ENCODE data around the gene CD2.

Gene CD2

DNA sequence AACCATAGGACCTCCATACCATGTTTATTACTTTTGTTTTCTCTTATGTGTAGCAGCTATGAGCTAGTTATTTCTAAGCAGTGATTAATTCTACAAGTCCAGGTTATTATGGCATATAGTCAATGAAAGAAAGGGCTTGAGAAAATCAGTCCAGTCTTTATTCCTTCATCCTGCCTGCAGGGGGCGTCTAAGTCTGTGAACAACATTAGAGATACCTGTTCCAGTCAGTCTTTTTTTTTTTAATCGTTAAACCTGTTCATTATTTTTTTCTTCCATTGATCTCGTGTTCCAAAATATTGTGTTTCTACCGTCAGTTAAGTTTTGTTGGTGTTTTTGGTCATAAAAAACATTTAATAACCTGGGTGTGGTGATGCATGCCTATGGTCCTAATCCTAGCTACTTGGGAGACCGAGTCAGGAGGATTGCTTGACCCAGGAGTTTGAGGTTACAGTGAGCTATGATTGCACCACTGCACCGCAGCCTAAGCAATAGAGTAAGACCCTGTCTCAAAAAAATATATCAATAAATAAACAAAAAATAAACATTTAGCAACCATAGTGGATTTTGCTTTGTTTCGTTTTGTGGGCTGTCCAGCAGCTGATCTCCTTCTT, 29.4 kb upstream of the CD2 start:
- Histone ChIP-seq H3K79me1 (ENCODE audit: low read length) (no peaks in the 10 kb centered on the region), H3K4ac (ENCODE audit: low read depth, low read length) (no peak overlapping the region), H2BK120ac (ENCODE audit: low read depth, low read length) (no peak overlapping the region), H3K9ac (ENCODE audit: low read length) (no peak overlapping the region), H3K36me3 (ENCODE audit: control insufficient read depth, insufficient read depth, low read length) (no peaks in the 10 kb centered on the region), H2BK15ac (replicated peaks; ENCODE audit: low read depth) (no peak overlapping the region), H2AK5ac (ENCODE audit: low read length) (no peak overlapping the region), H3K4me3 (ENCODE audit: low read length) (no peak overlapping the region), H2BK5ac (ENCODE audit: low read length) (no peak overlapping the region), H4K5ac (ENCODE audit: low read length) (no peak overlapping the region), H3K23ac (ENCODE audit: low read length) (no peak overlapping the region), H3K56ac (ENCODE audit: low read length) (no peak overlapping the region), H3K4me1 (ENCODE audit: control insufficient read depth, low read depth, low read length) (no peaks in the 10 kb centered on the region), H4K8ac (ENCODE audit: low read depth, low read length) (no peak overlapping the region), H3K4me2 (ENCODE audit: low read length) (no peak overlapping the region), H3K27me3 (ENCODE audit: insufficient read depth, low read length, poor library complexity) (no peaks in the 10 kb centered on the region), H3K79me2 (ENCODE audit: control insufficient read depth, insufficient read depth, low read length) (no peaks in the 10 kb centered on the region), H3K27ac (ENCODE audit: low read depth, low read length) (no peak overlapping the region), H3K18ac (ENCODE audit: low read length) (no peak overlapping the region)
- WGBS (ENCODE audit: extremely low coverage, insufficient coverage, low lambda C conversion rate) = no CpG with 5 or more reads among the region's 7 CpGs
- peak; percentile 62 for DNase-seq

- H2AK5ac ChIP-seq (ENCODE audit: low read length) = no peak overlapping the region
- no peak overlapping the region for H2BK15ac ChIP-seq (replicated peaks; ENCODE audit: low read depth)
- no peaks in the 10 kb centered on the region for H3K27me3 ChIP-seq (ENCODE audit: insufficient read depth, low read length, poor library complexity)
- H3K4ac ChIP-seq (ENCODE audit: low read depth, low read length) = no peak overlapping the region
- H4K8ac ChIP-seq (ENCODE audit: low read depth, low read length) = no peak overlapping the region
- H3K18ac ChIP-seq (ENCODE audit: low read length) = no peak overlapping the region
- H2BK120ac ChIP-seq (ENCODE audit: low read depth, low read length) = no peak overlapping the region
- H3K79me1 ChIP-seq (ENCODE audit: low read length) = no peaks in the 10 kb centered on the region
- no peaks in the 10 kb centered on the region for H3K79me2 ChIP-seq (ENCODE audit: control insufficient read depth, insufficient read depth, low read length)
- no CpG with 5 or more reads among the region's 3 CpGs for WGBS (ENCODE audit: extremely low coverage, insufficient coverage, low lambda C conversion rate)
- no peaks in the 10 kb centered on the region for H3K4me1 ChIP-seq (ENCODE audit: control insufficient read depth, low read depth, low read length)
- H3K36me3 ChIP-seq (ENCODE audit: control insufficient read depth, insufficient read depth, low read length) = no peaks in the 10 kb centered on the region
- no peak overlapping the region for H3K9ac ChIP-seq (ENCODE audit: low read length)
- no peak overlapping the region for H3K4me2 ChIP-seq (ENCODE audit: low read length)
- no peak overlapping the region for H2BK5ac ChIP-seq (ENCODE audit: low read length)
- no peak overlapping the region for H3K27ac ChIP-seq (ENCODE audit: low read depth, low read length)
- H3K56ac ChIP-seq (ENCODE audit: low read length) = no peak overlapping the region
- no peak overlapping the region for H3K23ac ChIP-seq (ENCODE audit: low read length)
- H3K4me3 ChIP-seq (ENCODE audit: low read length) = no peak overlapping the region
- no peak overlapping the region for H4K5ac ChIP-seq (ENCODE audit: low read length)
- no peak for DNase-seq
Observed at GRCh38 chr1:116725798-116726197, 28.4 kb upstream of the CD2 start.

DNA sequence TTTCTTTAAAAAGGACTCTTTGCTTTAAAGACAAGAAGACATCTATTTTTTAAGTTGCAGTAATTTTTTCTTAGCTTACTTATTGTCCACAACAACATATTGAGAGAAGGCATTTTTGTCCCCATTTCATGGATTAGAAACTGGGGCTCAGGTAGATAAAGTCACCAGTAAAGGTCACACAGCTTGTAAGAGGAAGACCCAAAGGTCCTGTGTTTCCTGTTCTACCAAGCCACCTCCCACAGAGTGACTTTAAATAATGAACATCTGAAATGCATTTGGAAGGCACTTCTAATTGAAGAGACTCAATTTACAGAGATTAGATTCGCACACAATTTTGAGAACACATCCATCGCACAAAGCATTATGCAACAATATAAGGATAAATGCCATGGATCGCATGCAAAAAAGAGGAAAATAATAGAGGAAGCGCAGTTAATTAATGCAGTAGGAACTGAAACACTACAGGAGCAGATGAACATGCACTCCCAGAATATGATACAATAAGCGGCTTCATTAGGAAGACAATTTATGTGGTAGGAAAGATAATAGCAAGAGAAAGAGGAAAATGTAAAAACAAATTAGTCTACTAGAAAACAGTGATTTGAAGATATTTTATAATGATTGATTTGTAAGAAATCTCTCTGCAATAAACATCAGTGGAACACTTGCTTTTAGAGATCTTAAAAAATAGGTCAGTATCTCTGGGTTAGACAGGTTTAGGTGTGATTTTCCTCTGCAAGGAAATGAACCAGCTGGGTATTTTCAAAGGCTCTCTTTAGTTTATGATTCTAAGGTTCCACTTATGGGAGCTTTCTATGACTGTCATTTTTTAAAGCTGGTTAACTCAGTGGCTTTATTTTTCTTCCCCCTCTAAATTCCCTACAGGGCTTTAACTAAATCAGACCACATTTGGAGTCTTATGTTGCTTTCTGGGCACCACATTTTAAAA, 27.1 kb upstream of the CD2 start:
- Histone ChIP-seq H3K4me2 (ENCODE audit: low read length) (no peak overlapping the region), H3K9ac (ENCODE audit: low read length) (no peak overlapping the region)
- no CpG with 5 or more reads among the region's 5 CpGs for whole genome bisulfite sequencing (ENCODE audit: extremely low coverage, insufficient coverage, low lambda C conversion rate)

DNA sequence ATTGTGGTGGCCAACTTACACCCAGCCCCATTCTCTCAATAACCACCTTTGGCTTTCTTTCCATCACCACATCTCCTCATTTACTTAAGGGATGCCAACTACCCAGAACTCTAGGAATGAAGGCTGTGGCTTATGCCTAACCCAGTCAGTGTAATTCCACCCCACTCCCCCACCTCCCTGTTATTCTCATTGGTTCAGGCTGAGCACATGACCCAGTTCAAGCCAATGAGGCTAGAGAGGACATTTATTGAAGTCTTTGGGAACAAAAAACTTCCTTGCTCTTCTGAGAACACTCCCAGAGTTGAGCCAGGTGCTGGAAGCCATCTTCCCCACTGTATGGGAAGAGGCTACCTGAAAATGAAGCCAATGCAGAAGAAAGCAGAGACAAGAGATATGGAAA, 22.8 kb upstream of the CD2 start:
- no peak overlapping the region for H3K4ac ChIP-seq (ENCODE audit: low read depth, low read length)
- no peak overlapping the region for H2BK120ac ChIP-seq (ENCODE audit: low read depth, low read length)
- H3K9ac ChIP-seq (ENCODE audit: low read length) = no peak overlapping the region
- no peak overlapping the region for H4K5ac ChIP-seq (ENCODE audit: low read length)
- no peak overlapping the region for H3K4me2 ChIP-seq (ENCODE audit: low read length)
- no peaks in the 10 kb centered on the region for H3K4me1 ChIP-seq (ENCODE audit: control insufficient read depth, low read depth, low read length)
- no peak overlapping the region for H3K4me3 ChIP-seq (ENCODE audit: low read length)
- DNase-seq = no peak
- H3K79me2 ChIP-seq (ENCODE audit: control insufficient read depth, insufficient read depth, low read length) = no peaks in the 10 kb centered on the region
- no peaks in the 10 kb centered on the region for H3K79me1 ChIP-seq (ENCODE audit: low read length)
- no peak overlapping the region for H3K18ac ChIP-seq (ENCODE audit: low read length)
- no peak overlapping the region for H3K27ac ChIP-seq (ENCODE audit: low read depth, low read length)
- no peak overlapping the region for H3K23ac ChIP-seq (ENCODE audit: low read length)
- no peaks in the 10 kb centered on the region for H3K36me3 ChIP-seq (ENCODE audit: control insufficient read depth, insufficient read depth, low read length)
- H2BK15ac ChIP-seq (replicated peaks; ENCODE audit: low read depth) = no peak overlapping the region
- no peak overlapping the region for H2AK5ac ChIP-seq (ENCODE audit: low read length)
- no peak overlapping the region for H3K56ac ChIP-seq (ENCODE audit: low read length)
- no peaks in the 10 kb centered on the region for H3K27me3 ChIP-seq (ENCODE audit: insufficient read depth, low read length, poor library complexity)
- H2BK5ac ChIP-seq (ENCODE audit: low read length) = no peak overlapping the region
- no peak overlapping the region for H4K8ac ChIP-seq (ENCODE audit: low read depth, low read length)

More for the DNA sequence above, 27.1 kb upstream of the CD2 start:
- Histone ChIP-seq H2AK5ac (ENCODE audit: low read length) (no peak overlapping the region), H3K36me3 (ENCODE audit: control insufficient read depth, insufficient read depth, low read length) (no peaks in the 10 kb centered on the region), H2BK15ac (replicated peaks; ENCODE audit: low read depth) (no peak overlapping the region), H3K27me3 (ENCODE audit: insufficient read depth, low read length, poor library complexity) (no peaks in the 10 kb centered on the region), H3K4me1 (ENCODE audit: control insufficient read depth, low read depth, low read length) (no peaks in the 10 kb centered on the region), H3K4me3 (ENCODE audit: low read length) (no peak overlapping the region), H3K27ac (ENCODE audit: low read depth, low read length) (no peak overlapping the region), H3K79me1 (ENCODE audit: low read length) (no peaks in the 10 kb centered on the region), H4K5ac (ENCODE audit: low read length) (no peak overlapping the region), H2BK5ac (ENCODE audit: low read length) (no peak overlapping the region), H3K23ac (ENCODE audit: low read length) (no peak overlapping the region), H3K56ac (ENCODE audit: low read length) (no peak overlapping the region), H4K8ac (ENCODE audit: low read depth, low read length) (no peak overlapping the region), H2BK120ac (ENCODE audit: low read depth, low read length) (no peak overlapping the region), H3K4ac (ENCODE audit: low read depth, low read length) (no peak overlapping the region), H3K79me2 (ENCODE audit: control insufficient read depth, insufficient read depth, low read length) (no peaks in the 10 kb centered on the region), H3K18ac (ENCODE audit: low read length) (no peak overlapping the region)
- DNase-seq = no peak

- DNase-seq = no peak
- no peak overlapping the region for H2AK5ac ChIP-seq (ENCODE audit: low read length)
- no peak overlapping the region for H3K4ac ChIP-seq (ENCODE audit: low read depth, low read length)
- no peaks in the 10 kb centered on the region for H3K79me1 ChIP-seq (ENCODE audit: low read length)
- H3K36me3 ChIP-seq (ENCODE audit: control insufficient read depth, insufficient read depth, low read length) = no peaks in the 10 kb centered on the region
- H3K79me2 ChIP-seq (ENCODE audit: control insufficient read depth, insufficient read depth, low read length) = no peaks in the 10 kb centered on the region
- H2BK15ac ChIP-seq (replicated peaks; ENCODE audit: low read depth) = no peak overlapping the region
- no peak overlapping the region for H2BK120ac ChIP-seq (ENCODE audit: low read depth, low read length)
- no peak overlapping the region for H2BK5ac ChIP-seq (ENCODE audit: low read length)
- H3K23ac ChIP-seq (ENCODE audit: low read length) = no peak overlapping the region
- H3K9ac ChIP-seq (ENCODE audit: low read length) = no peak overlapping the region
- H3K56ac ChIP-seq (ENCODE audit: low read length) = no peak overlapping the region
- H3K27ac ChIP-seq (ENCODE audit: low read depth, low read length) = no peak overlapping the region
- no peak overlapping the region for H3K4me3 ChIP-seq (ENCODE audit: low read length)
- H3K4me2 ChIP-seq (ENCODE audit: low read length) = no peak overlapping the region
- H4K5ac ChIP-seq (ENCODE audit: low read length) = no peak overlapping the region
- no peak overlapping the region for H3K18ac ChIP-seq (ENCODE audit: low read length)
- no CpG with 5 or more reads among the region's 6 CpGs for WGBS (ENCODE audit: extremely low coverage, insufficient coverage, low lambda C conversion rate)
- no peaks in the 10 kb centered on the region for H3K27me3 ChIP-seq (ENCODE audit: insufficient read depth, low read length, poor library complexity)
- no peak overlapping the region for H4K8ac ChIP-seq (ENCODE audit: low read depth, low read length)
- H3K4me1 ChIP-seq (ENCODE audit: control insufficient read depth, low read depth, low read length) = no peaks in the 10 kb centered on the region
Observed at GRCh38 chr1:116732726-116733125, 21.5 kb upstream of the CD2 start.

Data from mesendoderm (in vitro differentiated cells).